H9 (cell line): ENCODE results near the gene SEMA4C. TPM values are rescaled to one million over a fixed set of nuclear protein-coding genes. Genes with fewer than 3 reads are reported as not detected.

Experiments used
- DNase-seq: peaks from one replicate; pipeline ENCODE4 v3.0.0-alpha.2; 2017
- H2AFZ ChIP-seq: one replicate; pipeline ENCODE4 v1.6.1; 2013; ENCODE audit warnings: mild to moderate bottlenecking, low read length, control low read depth, moderate library complexity
- H2AK5ac ChIP-seq: 2 replicates; pipeline ENCODE4 v1.6.1; 2013; ENCODE audit warnings: low read length, control low read depth, mixed read lengths; ENCODE audit not compliant: insufficient read length
- H2BK120ac ChIP-seq: one replicate; pipeline ENCODE4 v1.6.1; 2013; ENCODE audit warnings: low read depth, mild to moderate bottlenecking, low read length, control low read depth, inconsistent platforms; ENCODE audit not compliant: poor library complexity, severe bottlenecking
- H2BK12ac ChIP-seq: 2 replicates; pipeline ENCODE4 v1.6.1; 2013; ENCODE audit warnings: low read length, control low read depth, mixed read lengths, low read depth; ENCODE audit not compliant: insufficient read length
- H2BK15ac ChIP-seq: 2 replicates; pipeline ENCODE4 v1.6.1; 2013; ENCODE audit warnings: low read depth, low read length, control low read depth
- H2BK20ac ChIP-seq: one replicate; pipeline ENCODE4 v1.6.1; 2013; ENCODE audit warnings: low read depth, mild to moderate bottlenecking, low read length, control low read depth, inconsistent platforms; ENCODE audit not compliant: poor library complexity, severe bottlenecking
- H2BK5ac ChIP-seq: 2 replicates; pipeline ENCODE4 v1.6.1; 2013; ENCODE audit warnings: low read length, control low read depth, mixed read lengths; ENCODE audit not compliant: insufficient read length
- H3K14ac ChIP-seq: 2 replicates; pipeline ENCODE4 v1.6.1; 2013; ENCODE audit warnings: low read length, control low read depth; ENCODE audit not compliant: insufficient read depth
- H3K18ac ChIP-seq: 2 replicates; pipeline ENCODE4 v1.6.1; 2013; ENCODE audit warnings: low read depth, mild to moderate bottlenecking, mixed read lengths, low read length, control low read depth; ENCODE audit not compliant: insufficient read length
- H3K23ac ChIP-seq: 2 replicates; pipeline ENCODE4 v1.6.1; 2013; ENCODE audit warnings: low read length, control low read depth, mixed read lengths, low read depth; ENCODE audit not compliant: insufficient read length
- H3K23me2 ChIP-seq: 2 replicates; pipeline ENCODE4 v1.6.1; 2013; ENCODE audit warnings: low read depth, mild to moderate bottlenecking, mixed read lengths, low read length, control low read depth; ENCODE audit not compliant: insufficient read length, poor library complexity, severe bottlenecking
- H3K27ac ChIP-seq: 2 replicates; pipeline ENCODE4 v1.5.1; 2013; ENCODE audit warnings: low read length, control low read depth, mixed read lengths, low read depth; ENCODE audit not compliant: insufficient read length
- H3K27me3 ChIP-seq: 2 replicates; pipeline ENCODE4 v1.6.1; 2013; ENCODE audit warnings: low read length, control low read depth, inconsistent platforms; ENCODE audit not compliant: insufficient read depth
- H3K4ac ChIP-seq: 2 replicates; pipeline ENCODE4 v1.6.1; 2013; ENCODE audit warnings: low read depth, mild to moderate bottlenecking, control low read depth, inconsistent platforms, low read length, moderate library complexity
- H3K4me1 ChIP-seq: 2 replicates; pipeline ENCODE4 v1.6.1; 2013; ENCODE audit warnings: low read length, control low read depth, inconsistent platforms; ENCODE audit not compliant: insufficient read depth
- H3K4me2 ChIP-seq: 2 replicates; pipeline ENCODE4 v1.6.1; 2013; ENCODE audit warnings: low read length, control low read depth, mixed read lengths; ENCODE audit not compliant: insufficient read length, insufficient read depth
- H3K56ac ChIP-seq: 2 replicates; pipeline ENCODE4 v1.6.1; 2013; ENCODE audit warnings: low read depth, mild to moderate bottlenecking, mixed read lengths, low read length, control low read depth; ENCODE audit not compliant: insufficient read length
- H3K79me1 ChIP-seq: 2 replicates; pipeline ENCODE4 v1.6.1; 2013; ENCODE audit warnings: low read depth, mild to moderate bottlenecking, moderate library complexity, low read length, control low read depth, inconsistent platforms; ENCODE audit not compliant: insufficient read depth, poor library complexity, severe bottlenecking
- H3K79me2 ChIP-seq: 2 replicates; pipeline ENCODE4 v1.6.1; 2013; ENCODE audit warnings: low read length, control low read depth, inconsistent platforms; ENCODE audit not compliant: insufficient read depth
- H3K9ac ChIP-seq: 2 replicates; pipeline ENCODE4 v1.6.1; 2013; ENCODE audit warnings: low read length, control low read depth, mixed read lengths; ENCODE audit not compliant: insufficient read length; ENCODE audit errors: extremely low read depth
- H3K9me3 ChIP-seq: one replicate; pipeline ENCODE4 v1.6.1; 2013; ENCODE audit warnings: low read depth, low read length, inconsistent platforms; ENCODE audit not compliant: control insufficient read depth
- H3T11ph ChIP-seq: one replicate; pipeline ENCODE4 v1.6.1; 2013; ENCODE audit warnings: mild to moderate bottlenecking, low read length, control low read depth, inconsistent platforms
- H4K20me1 ChIP-seq: one replicate; pipeline ENCODE4 v1.6.1; 2013; ENCODE audit not compliant: control insufficient read depth, insufficient read length, insufficient read depth
- H4K5ac ChIP-seq: 2 replicates; pipeline ENCODE4 v1.6.1; 2013; ENCODE audit warnings: low read depth, mild to moderate bottlenecking, mixed read lengths, low read length, control low read depth; ENCODE audit not compliant: insufficient read length
- H4K8ac ChIP-seq: replicated peaks from 2 replicates; pipeline ENCODE4 v1.6.1; 2013; ENCODE audit warnings: low read length, control low read depth, mixed read lengths, low read depth; ENCODE audit not compliant: insufficient read length
- H4K91ac ChIP-seq: 2 replicates; pipeline ENCODE4 v1.6.1; 2013; ENCODE audit warnings: low read depth, mild to moderate bottlenecking, moderate library complexity, mixed read lengths, low read length, control low read depth; ENCODE audit not compliant: insufficient read length
- H3K27ac Mint-ChIP-seq, 3 experiments: 2 replicates in 2 of 3; 3 replicates in 1 of 3; pipeline ENCODE4 v1.8.0; 2020 to 2021; ENCODE audit warnings: mixed read lengths in 3 of 3, mild to moderate bottlenecking in 1 of 3, moderate library complexity in 1 of 3
- H3K27me3 Mint-ChIP-seq: 2 replicates; pipeline ENCODE4 v1.8.0; 2021; ENCODE audit warnings: low read depth, mild to moderate bottlenecking, moderate library complexity, mixed read lengths
- H3K36me3 Mint-ChIP-seq, 3 experiments: 2 replicates in 2 of 3; 3 replicates in 1 of 3; pipeline ENCODE4 v1.8.0; 2020 to 2021; ENCODE audit warnings: low read depth in 3 of 3, mixed read lengths in 3 of 3; ENCODE audit not compliant: insufficient read depth in 1 of 3
- H3K4me1 Mint-ChIP-seq, 2 experiments: 2 replicates each; pipeline ENCODE4 v1.8.0; 2020; ENCODE audit warnings: mixed read lengths in 2 of 2
- H3K4me3 Mint-ChIP-seq, 2 experiments: 2 replicates in 1 of 2; 3 replicates in 1 of 2; pipeline ENCODE4 v1.8.0; 2020 to 2021; ENCODE audit warnings: mild to moderate bottlenecking in 2 of 2, mixed read lengths in 2 of 2, moderate library complexity in 1 of 2
- H3K9me3 Mint-ChIP-seq, 2 experiments: 2 replicates in 1 of 2; 3 replicates in 1 of 2; pipeline ENCODE4 v1.8.0; 2020; ENCODE audit warnings: mild to moderate bottlenecking in 2 of 2, mixed read lengths in 2 of 2, moderate library complexity in 1 of 2
- CTCF ChIP-seq: fragments of 200-600 bp; sonication (generic); conservative IDR thresholded peaks from 3 replicates; pipeline ENCODE4 v1.8.0; 2021; ENCODE audit warnings: antibody characterized with exemption, mild to moderate bottlenecking
- WGBS: extraction: QIAGEN DNeasy Blood & Tissue Kit; methylation state at CpG from one replicate; pipeline ENCODE4 v1.1.7; 2013; ENCODE audit warnings: missing lambda C conversion rate, low lambda C conversion rate, mixed read lengths; ENCODE audit not compliant: insufficient read length; ENCODE audit errors: extremely low coverage; 5-methylcytosine and 5-hydroxymethylcytosine counted together
- total RNA-seq: library from RNA; stranded (reverse); gene quantifications from 2 replicates; pipeline ENCODE4 v1.2.1, GENCODE V29; 2021

Gene SEMA4C
- total RNA-seq, 1 experiment from 2014 or later = 81.6 TPM

GRCh38 chr2:96841701-96842495, 28.0 kb downstream of the SEMA4C start:
- H3K4ac ChIP-seq = no peak overlapping the region
- peak; percentile 27 for DNase-seq
- no peak overlapping the region for H3K23ac ChIP-seq
- no peaks in the 10 kb centered on the region for H3K9me3 Mint-ChIP-seq
- peaks cover 2 to 11% (median 6%) of the 10 kb centered on the region in 3 experiments; a peak in 5 of 7 replicates for H3K36me3 Mint-ChIP-seq
- H3K79me1 ChIP-seq = no peaks in the 10 kb centered on the region
- no peaks in the 10 kb centered on the region for H3K4me1 ChIP-seq
- no peak overlapping the region for H2BK15ac ChIP-seq
- H3K9me3 ChIP-seq = no peaks in the 10 kb centered on the region
- no peak overlapping the region for H4K5ac ChIP-seq
- H3K79me2 ChIP-seq = no peaks in the 10 kb centered on the region
- H4K8ac ChIP-seq = no peak overlapping the region
- no peak overlapping the region for H2AK5ac ChIP-seq
- no peak overlapping the region for H3K4me3 Mint-ChIP-seq
- H3T11ph ChIP-seq = no peak overlapping the region
- no peak overlapping the region for H2BK20ac ChIP-seq
- no peak overlapping the region for H3K9ac ChIP-seq
- TF ChIP-seq CTCF = no peak
- H3K23me2 ChIP-seq = no peaks in the 10 kb centered on the region
- no peak overlapping the region for H3K14ac ChIP-seq
- no peaks in the 10 kb centered on the region for H3K27me3 ChIP-seq
- H2AFZ ChIP-seq = no peak overlapping the region
- H3K4me2 ChIP-seq = no peak overlapping the region
- H3K27me3 Mint-ChIP-seq = no peaks in the 10 kb centered on the region; the same call in none of the 2 replicates
- WGBS = no CpG with 5 or more reads among the region's 16 CpGs
- no peak overlapping the region for H3K27ac ChIP-seq
- no peak overlapping the region for H4K91ac ChIP-seq
- H2BK5ac ChIP-seq = no peak overlapping the region
- no peak overlapping the region for H2BK12ac ChIP-seq
- H3K56ac ChIP-seq = no peak overlapping the region
- no peak overlapping the region for H3K18ac ChIP-seq
- peaks cover 0 to 9% of the 10 kb centered on the region in 2 experiments; a peak in 2 of 4 replicates for H3K4me1 Mint-ChIP-seq
- H3K27ac Mint-ChIP-seq = peak overlapping the region in 1 of 3 experiments; percentile 95; a peak in 2 of 7 replicates
- H2BK120ac ChIP-seq = no peak overlapping the region
- no peaks in the 10 kb centered on the region for H4K20me1 ChIP-seq
